HCT116 (cell line): ENCODE measurements around the gene ATXN1. TPM values are rescaled to one million over a fixed set of nuclear protein-coding genes. Genes with fewer than 3 reads are reported as not detected.
A peak's percentile ranks its signal among the peaks of the same experiment; 100 is the strongest.

ENCODE experiments used
- ATAC-seq: fragments of 200-7000 bp; cut with Tn5 transposase; 2 replicates; pipeline ENCODE4 v1.9.1; 2020; ENCODE audit warnings: mild to moderate bottlenecking, moderate library complexity
- BruUV-seq: library from RNA; stranded (reverse); fragments of 400-500 nt; replicated peaks from 2 replicates; lab custom pipeline; 2021; lab: Mats Ljungman, UMichigan
- CTCF ChIA-PET: fragments of 300-600 bp; sonication (Branson Sonifier 250); formaldehyde crosslinking; loops from one replicate; lab custom pipeline; 2021; ENCODE audit warnings: antibody characterized with exemption; lab: Charles Lee
- POLR2A ChIA-PET: fragments of 300-600, 350-600 bp; sonication (Branson Sonifier 250); formaldehyde crosslinking; loops from one replicate; lab custom pipeline; 2021; ENCODE audit warnings: antibody characterized with exemption; lab: Charles Lee
- RAD21 ChIA-PET, 2 experiments: fragments of 300-600 bp; sonication (Branson Sonifier 250); formaldehyde crosslinking; loops; one replicate each; lab custom pipeline; 2023; ENCODE audit warnings: low total read pairs in 2 of 2; ENCODE audit not compliant: uncharacterized antibody in 2 of 2, unreplicated experiment in 2 of 2, low non-redundant PET in 1 of 2; lab: Charles Lee
- DNase-seq: peaks from one replicate; pipeline ENCODE4 v3.0.0-alpha.2; 2010; ENCODE audit warnings: low read depth, low spot score
- H2AFZ ChIP-seq: fragments of 200-600 bp; shearing (Covaris generic), sonication (generic); 2 replicates; pipeline ENCODE4 v1.6.1; 2017; ENCODE audit warnings: low read depth, mixed run types, mixed read lengths, antibody characterized with exemption, low read length; ENCODE audit not compliant: poor library complexity, severe bottlenecking
- H3K27ac ChIP-seq: 2 replicates; pipeline ENCODE4 v1.5.1; 2012; ENCODE audit warnings: low read depth, low read length
- H3K27me3 ChIP-seq: fragments of 200-600 bp; sonication (generic); 2 replicates; pipeline ENCODE4 v1.6.1; 2016; ENCODE audit warnings: mixed run types, low read length, mixed read lengths; ENCODE audit not compliant: insufficient read depth
- H3K36me3 ChIP-seq, 2 experiments: fragments of 200-500 bp in 1 of 2; fragments of 200-600 bp in 1 of 2; sonication (Bioruptor generic) in 1 of 2; sonication (generic) in 1 of 2; 2 replicates each; pipeline versions ENCODE4 v1.5.1 to v1.6.1; 2014 to 2016; ENCODE audit warnings: low read length in 2 of 2, inconsistent platforms in 1 of 2, mixed read lengths in 1 of 2, mixed run types in 1 of 2; ENCODE audit not compliant: insufficient read depth in 2 of 2, control insufficient read depth in 1 of 2
- H3K4me1 ChIP-seq, 2 experiments: fragments of 200-600 bp in 1 of 2; sonication (generic) in 1 of 2; 2 replicates each; pipeline versions ENCODE4 v1.5.1 to v1.6.1; 2012 to 2017; ENCODE audit warnings: low read length in 2 of 2, inconsistent platforms in 1 of 2, mild to moderate bottlenecking in 1 of 2, mixed read lengths in 1 of 2, mixed run types in 1 of 2, moderate library complexity in 1 of 2; ENCODE audit not compliant: insufficient read depth in 2 of 2, control insufficient read depth in 1 of 2
- H3K4me2 ChIP-seq: fragments of 200-600 bp; sonication (generic); 2 replicates; pipeline ENCODE4 v1.6.1; 2017; ENCODE audit warnings: mixed run types, low read length, mixed read lengths
- H3K4me3 ChIP-seq, 2 experiments: fragments of 200-600 bp in 1 of 2; sonication (generic) in 1 of 2; replicated peaks in 1 of 2; 2 replicates each; pipeline ENCODE4 v1.5.1; 2011 to 2016; ENCODE audit warnings: low read length in 2 of 2, control low read depth in 1 of 2, low read depth in 1 of 2, mild to moderate bottlenecking in 1 of 2, mixed read lengths in 1 of 2, mixed run types in 1 of 2
- H3K79me2 ChIP-seq: fragments of 200-600 bp; sonication (generic); 2 replicates; pipeline ENCODE4 v1.6.1; 2017; ENCODE audit warnings: mild to moderate bottlenecking, mixed run types, low read length, moderate library complexity, mixed read lengths; ENCODE audit not compliant: insufficient read depth
- H3K9ac ChIP-seq: fragments of 200-600 bp; sonication (generic); 2 replicates; pipeline ENCODE4 v1.6.1; 2016; ENCODE audit warnings: low read length, mixed read lengths
- H3K9me2 ChIP-seq: fragments of 200-600 bp; sonication (generic), shearing (Covaris generic); 2 replicates; pipeline ENCODE4 v1.6.1; 2017; ENCODE audit warnings: mixed run types, mild to moderate bottlenecking, moderate library complexity; ENCODE audit not compliant: insufficient read depth
- H3K9me3 ChIP-seq, 2 experiments: fragments of 200-500 bp in 1 of 2; fragments of 200-600 bp in 1 of 2; sonication (Bioruptor generic) in 1 of 2; sonication (generic) in 1 of 2; 2 replicates each; pipeline ENCODE4 v1.6.1; 2014 to 2017; ENCODE audit warnings: low read length in 2 of 2, mixed read lengths in 2 of 2, inconsistent platforms in 1 of 2, low read depth in 1 of 2, mild to moderate bottlenecking in 1 of 2, mixed run types in 1 of 2, moderate library complexity in 1 of 2; ENCODE audit not compliant: control insufficient read depth in 1 of 2, insufficient read depth in 1 of 2
- H4K20me1 ChIP-seq: fragments of 200-600 bp; sonication (generic), shearing (Covaris generic); 2 replicates; pipeline ENCODE4 v1.6.1; 2017; ENCODE audit warnings: mixed run types, mild to moderate bottlenecking, moderate library complexity; ENCODE audit not compliant: insufficient read depth
- ATF3 ChIP-seq: IDR thresholded peaks from 2 replicates; pipeline ENCODE4 v1.6.1; 2012
- CBX3 ChIP-seq: IDR thresholded peaks from 2 replicates; pipeline ENCODE4 v1.6.1; 2012; ENCODE audit warnings: low read depth
- CEBPB ChIP-seq: IDR thresholded peaks from 2 replicates; pipeline ENCODE4 v1.6.1; 2012; ENCODE audit warnings: low read depth
- ELF1 ChIP-seq: IDR thresholded peaks from 2 replicates; pipeline ENCODE4 v1.6.1; 2012; ENCODE audit warnings: low read depth, borderline replicate concordance
- EZH2 ChIP-seq: fragments of 200-600 bp; sonication (generic); IDR thresholded peaks from 2 replicates; pipeline ENCODE4 v1.6.1; 2017; ENCODE audit warnings: antibody characterized with exemption, mixed run types
- POLR2A ChIP-seq: IDR thresholded peaks from 2 replicates; pipeline ENCODE4 v1.7.0; 2011; ENCODE audit warnings: borderline replicate concordance; ENCODE audit not compliant: insufficient read depth, insufficient read length; ENCODE audit errors: extremely low read depth
- POLR2AphosphoS5 ChIP-seq: IDR thresholded peaks from 2 replicates; pipeline ENCODE4 v1.6.1; 2011; ENCODE audit warnings: mild to moderate bottlenecking, low read depth, low read length, moderate library complexity
- RAD21 ChIP-seq: IDR thresholded peaks from 2 replicates; pipeline ENCODE4 v1.6.1; 2012; ENCODE audit warnings: low read depth, mild to moderate bottlenecking
- SP1 ChIP-seq: IDR thresholded peaks from 2 replicates; pipeline ENCODE4 v1.6.1; 2012; ENCODE audit warnings: low read depth
- SRF ChIP-seq: IDR thresholded peaks from 2 replicates; pipeline ENCODE4 v1.6.1; 2012; ENCODE audit warnings: low read depth
- TCF7L2 ChIP-seq: IDR thresholded peaks from 2 replicates; pipeline ENCODE4 v1.7.0; 2011; ENCODE audit warnings: borderline replicate concordance, inconsistent platforms; ENCODE audit not compliant: insufficient read depth, insufficient read length; ENCODE audit errors: extremely low read depth
- YY1 ChIP-seq: IDR thresholded peaks from 2 replicates; pipeline ENCODE4 v1.6.1; 2011; ENCODE audit warnings: low read length, low read depth, moderate library complexity, mild to moderate bottlenecking; ENCODE audit not compliant: insufficient replicate concordance; ENCODE audit errors: extremely low read depth
- ZNF274 ChIP-seq: fragments of 200-500 bp; sonication (Bioruptor generic); IDR thresholded peaks from 2 replicates; pipeline ENCODE4 v1.6.1; 2014; ENCODE audit warnings: mild to moderate bottlenecking, low read depth, low read length, inconsistent platforms
- intact Hi-C: fragments of 100-400 bp; cut with micrococcal nuclease; formaldehyde crosslinking; loops from 2 replicates; pipeline ENCODE4 v1.10.0; 2022
- total RNA-seq: library from RNA; stranded (reverse); gene quantifications from one replicate; pipeline ENCODE4 v1.2.1, GENCODE V29; 2021; ENCODE audit not compliant: unreplicated experiment
- TF ChIP-seq, protein P1 (sequence below), 3 experiments: fragments of 200-600 bp in 1 of 3; sonication (generic) in 1 of 3; IDR thresholded peaks in 2 of 3; conservative IDR thresholded peaks in 1 of 3; 2 replicates each; pipeline ENCODE4 v1.5.1; 2012 to 2017; ENCODE audit warnings: low read depth in 2 of 3, low read length in 2 of 3, antibody characterized with exemption in 1 of 3, borderline replicate concordance in 1 of 3, control low read depth in 1 of 3, mild to moderate bottlenecking in 1 of 3, mixed read lengths in 1 of 3, mixed run types in 1 of 3, moderate library complexity in 1 of 3; ENCODE audit not compliant: insufficient read depth in 1 of 3

Gene ATXN1
- total RNA-seq, 1 experiment from 2014 or later, result 21.0 TPM

DNA sequence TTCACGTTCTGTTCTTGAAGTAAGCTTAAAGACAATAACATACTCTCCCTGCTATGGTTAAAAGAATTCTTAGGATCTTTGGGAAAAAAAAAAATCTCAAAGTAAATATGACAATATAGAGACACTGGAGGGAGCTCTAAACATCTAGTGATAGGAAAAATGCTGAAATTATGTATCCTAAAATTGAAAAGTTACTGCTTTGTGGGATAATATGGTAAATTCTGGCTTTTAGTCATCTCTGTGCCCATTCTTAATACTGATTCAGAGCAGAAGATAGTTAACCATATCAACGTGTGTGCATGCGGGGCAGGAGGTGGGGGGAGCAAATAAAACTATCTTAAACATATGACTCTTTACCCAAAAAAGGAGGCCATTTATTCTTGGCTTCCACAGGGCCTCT is 357.4 kb downstream of the ATXN1 start:
- ChIA-PET CTCF (interaction anchor here (0.9 to 1.5 kb wide), 3 partner anchors 70 to 682 kb away, joined by 3 read pairs; no protein-coding TSS in a partner anchor), RAD21 (no interaction called here), POLR2A (no interaction called here)
- intact Hi-C loops, result loop anchor here (5.0 kb wide), 1 partner anchor 368 kb away; no protein-coding TSS in a partner anchor
- Histone ChIP-seq H3K27ac (no peak overlapping the region), H3K79me2 (no peaks in the 10 kb centered on the region), H3K36me3 (no peaks in the 10 kb centered on the region), H3K9me2 (no peaks in the 10 kb centered on the region), H2AFZ (no peak overlapping the region), H3K27me3 (no peaks in the 10 kb centered on the region), H3K9me3 (no peaks in the 10 kb centered on the region), H3K4me2 (no peak overlapping the region), H3K4me1 (no peaks in the 10 kb centered on the region), H3K4me3 (no peak overlapping the region), H4K20me1 (no peaks in the 10 kb centered on the region), H3K9ac (no peak overlapping the region)
- DNase-seq (no peak), ATAC-seq (no peak)
- TF ChIP-seq ZNF274, result no peak
- TF ChIP-seq POLR2A, result no peak
- no peak for TF ChIP-seq TCF7L2
- TF ChIP-seq CBX3, result no peak
- no peak for TF ChIP-seq POLR2AphosphoS5
- peak; percentile 55 for TF ChIP-seq RAD21
- TF ChIP-seq SRF, result no peak
- TF ChIP-seq SP1, result no peak
- no peak for TF ChIP-seq ELF1
- no peak for TF ChIP-seq CEBPB
- no peak for TF ChIP-seq EZH2
- TF ChIP-seq, protein P1, sequence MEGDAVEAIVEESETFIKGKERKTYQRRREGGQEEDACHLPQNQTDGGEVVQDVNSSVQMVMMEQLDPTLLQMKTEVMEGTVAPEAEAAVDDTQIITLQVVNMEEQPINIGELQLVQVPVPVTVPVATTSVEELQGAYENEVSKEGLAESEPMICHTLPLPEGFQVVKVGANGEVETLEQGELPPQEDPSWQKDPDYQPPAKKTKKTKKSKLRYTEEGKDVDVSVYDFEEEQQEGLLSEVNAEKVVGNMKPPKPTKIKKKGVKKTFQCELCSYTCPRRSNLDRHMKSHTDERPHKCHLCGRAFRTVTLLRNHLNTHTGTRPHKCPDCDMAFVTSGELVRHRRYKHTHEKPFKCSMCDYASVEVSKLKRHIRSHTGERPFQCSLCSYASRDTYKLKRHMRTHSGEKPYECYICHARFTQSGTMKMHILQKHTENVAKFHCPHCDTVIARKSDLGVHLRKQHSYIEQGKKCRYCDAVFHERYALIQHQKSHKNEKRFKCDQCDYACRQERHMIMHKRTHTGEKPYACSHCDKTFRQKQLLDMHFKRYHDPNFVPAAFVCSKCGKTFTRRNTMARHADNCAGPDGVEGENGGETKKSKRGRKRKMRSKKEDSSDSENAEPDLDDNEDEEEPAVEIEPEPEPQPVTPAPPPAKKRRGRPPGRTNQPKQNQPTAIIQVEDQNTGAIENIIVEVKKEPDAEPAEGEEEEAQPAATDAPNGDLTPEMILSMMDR (IDR thresholded peaks at IDR 0.05 in 2 of 3, conservative IDR thresholded peaks at IDR 0.05 in 1 of 3; ENCODE audit: borderline replicate concordance in 1 of 3, insufficient read depth in 1 of 3, low read depth in 2 of 3, low read length in 2 of 3), result peak in 2 of 3 experiments; percentile 29 to 35; a peak in 3 of 6 replicates
- TF ChIP-seq ATF3, result no peak
- no peak for TF ChIP-seq YY1
- BruUV-seq, result no TSS peak
